Uterus (tissue), 2 donors: ENCODE results near the gene SGIP1.

Experiments used
- POLR2A ChIP-seq, 2 donors: fragments of 450-650 bp; IDR thresholded peaks; one replicate each; pipeline ENCODE4 v1.6.1; 2016; ENCODE audit warnings: antibody characterized with exemption in 2 of 2, mild to moderate bottlenecking in 1 of 2, moderate library complexity in 1 of 2
- TF ChIP-seq, protein P1 (sequence below), 4 experiments: fragments of 200-600 bp in 2 of 4; fragments of 450-650 bp in 2 of 4; sonication (generic) in 2 of 4; IDR thresholded peaks; one replicate each; pipeline ENCODE4 v1.5.1; 2016 to 2019; ENCODE audit warnings: antibody characterized with exemption in 4 of 4, mild to moderate bottlenecking in 2 of 4, moderate library complexity in 1 of 4

- TF ChIP-seq, protein P1, sequence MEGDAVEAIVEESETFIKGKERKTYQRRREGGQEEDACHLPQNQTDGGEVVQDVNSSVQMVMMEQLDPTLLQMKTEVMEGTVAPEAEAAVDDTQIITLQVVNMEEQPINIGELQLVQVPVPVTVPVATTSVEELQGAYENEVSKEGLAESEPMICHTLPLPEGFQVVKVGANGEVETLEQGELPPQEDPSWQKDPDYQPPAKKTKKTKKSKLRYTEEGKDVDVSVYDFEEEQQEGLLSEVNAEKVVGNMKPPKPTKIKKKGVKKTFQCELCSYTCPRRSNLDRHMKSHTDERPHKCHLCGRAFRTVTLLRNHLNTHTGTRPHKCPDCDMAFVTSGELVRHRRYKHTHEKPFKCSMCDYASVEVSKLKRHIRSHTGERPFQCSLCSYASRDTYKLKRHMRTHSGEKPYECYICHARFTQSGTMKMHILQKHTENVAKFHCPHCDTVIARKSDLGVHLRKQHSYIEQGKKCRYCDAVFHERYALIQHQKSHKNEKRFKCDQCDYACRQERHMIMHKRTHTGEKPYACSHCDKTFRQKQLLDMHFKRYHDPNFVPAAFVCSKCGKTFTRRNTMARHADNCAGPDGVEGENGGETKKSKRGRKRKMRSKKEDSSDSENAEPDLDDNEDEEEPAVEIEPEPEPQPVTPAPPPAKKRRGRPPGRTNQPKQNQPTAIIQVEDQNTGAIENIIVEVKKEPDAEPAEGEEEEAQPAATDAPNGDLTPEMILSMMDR (IDR thresholded peaks at IDR 0.05), result no peak
- TF ChIP-seq POLR2A (IDR thresholded peaks at IDR 0.05), result no peak
Measured at GRCh38 chr1:66552829-66553228, 18.9 kb downstream of the SGIP1 start.
